Mesothelial cell of epicardium (in vitro differentiated cells): ENCODE results near the gene ITGB7. TPM values are rescaled to one million over a fixed set of nuclear protein-coding genes. Genes with fewer than 3 reads are reported as not detected.

Experiments
- DNase-seq, 2 experiments: peaks; one replicate each; pipeline ENCODE4 v3.0.0; 2021; ENCODE audit warnings: low spot score in 2 of 2; ENCODE audit not compliant: unreplicated experiment in 2 of 2
- H3K27ac Mint-ChIP-seq: 2 replicates; pipeline ENCODE4 v1.8.0; 2021; ENCODE audit warnings: mixed read lengths
- H3K27me3 Mint-ChIP-seq: 2 replicates; pipeline ENCODE4 v1.8.0; 2021; ENCODE audit warnings: low read depth, mixed read lengths
- H3K36me3 Mint-ChIP-seq: 2 replicates; pipeline ENCODE4 v1.8.0; 2021; ENCODE audit warnings: mixed read lengths
- H3K4me1 Mint-ChIP-seq: 2 replicates; pipeline ENCODE4 v1.8.0; 2021; ENCODE audit warnings: mixed read lengths
- H3K4me3 Mint-ChIP-seq: 2 replicates; pipeline ENCODE4 v1.8.0; 2021; ENCODE audit warnings: mild to moderate bottlenecking, moderate library complexity, mixed read lengths
- H3K9me3 Mint-ChIP-seq: 2 replicates; pipeline ENCODE4 v1.8.0; 2021; ENCODE audit warnings: mixed read lengths
- CTCF ChIP-seq: fragments of 200-600 bp; sonication (generic); IDR thresholded peaks from one replicate; pipeline ENCODE4 v1.5.0; 2021; ENCODE audit warnings: antibody characterized with exemption; ENCODE audit not compliant: unreplicated experiment
- total RNA-seq: library from RNA; stranded (reverse); gene quantifications from 3 replicates; pipeline ENCODE4 v1.2.1, GENCODE V29; 2021

ITGB7 gene
- total RNA-seq, 1 donor from 2014 or later: 4.9 TPM

DNA sequence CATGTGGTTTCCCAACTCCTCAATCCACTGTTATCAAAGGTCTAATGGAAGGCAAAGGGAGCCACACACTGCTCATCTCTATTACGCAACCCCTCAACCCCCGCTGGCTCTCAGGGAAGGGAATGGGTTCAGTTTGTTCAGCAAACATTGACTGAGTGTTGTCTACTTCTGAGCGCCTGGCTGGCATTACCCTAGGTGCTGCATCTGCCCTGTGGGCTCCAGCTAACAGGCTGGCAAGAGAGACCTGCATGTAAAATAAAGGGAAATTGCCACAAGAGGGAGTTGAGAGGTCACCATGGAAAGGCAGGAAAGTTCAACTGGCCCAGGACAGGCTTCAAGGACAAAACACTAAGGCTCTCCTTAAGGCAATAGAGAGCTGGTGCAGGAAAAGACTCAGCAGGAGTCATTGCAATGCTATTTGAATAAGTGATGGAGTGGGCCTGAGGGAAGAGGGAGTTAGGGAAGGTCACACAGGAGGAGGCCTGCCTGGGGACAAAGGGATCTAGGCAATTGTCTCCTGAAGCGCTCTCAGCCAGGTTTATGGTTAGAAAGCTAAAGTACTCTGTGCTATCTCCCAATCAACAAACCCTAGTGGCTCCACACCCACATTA, 32.1 kb downstream of the ITGB7 start:
- no peaks in the 10 kb centered on the region for H3K9me3 Mint-ChIP-seq
- H3K4me1 Mint-ChIP-seq: peaks cover 57% of the 10 kb centered on the region
- no peak for TF ChIP-seq CTCF
- H3K36me3 Mint-ChIP-seq: peaks cover 3% of the 10 kb centered on the region
- no peak overlapping the region for H3K4me3 Mint-ChIP-seq
- peak overlapping the region; percentile 74 for H3K27ac Mint-ChIP-seq
- no peak for DNase-seq
- no peaks in the 10 kb centered on the region for H3K27me3 Mint-ChIP-seq

DNA sequence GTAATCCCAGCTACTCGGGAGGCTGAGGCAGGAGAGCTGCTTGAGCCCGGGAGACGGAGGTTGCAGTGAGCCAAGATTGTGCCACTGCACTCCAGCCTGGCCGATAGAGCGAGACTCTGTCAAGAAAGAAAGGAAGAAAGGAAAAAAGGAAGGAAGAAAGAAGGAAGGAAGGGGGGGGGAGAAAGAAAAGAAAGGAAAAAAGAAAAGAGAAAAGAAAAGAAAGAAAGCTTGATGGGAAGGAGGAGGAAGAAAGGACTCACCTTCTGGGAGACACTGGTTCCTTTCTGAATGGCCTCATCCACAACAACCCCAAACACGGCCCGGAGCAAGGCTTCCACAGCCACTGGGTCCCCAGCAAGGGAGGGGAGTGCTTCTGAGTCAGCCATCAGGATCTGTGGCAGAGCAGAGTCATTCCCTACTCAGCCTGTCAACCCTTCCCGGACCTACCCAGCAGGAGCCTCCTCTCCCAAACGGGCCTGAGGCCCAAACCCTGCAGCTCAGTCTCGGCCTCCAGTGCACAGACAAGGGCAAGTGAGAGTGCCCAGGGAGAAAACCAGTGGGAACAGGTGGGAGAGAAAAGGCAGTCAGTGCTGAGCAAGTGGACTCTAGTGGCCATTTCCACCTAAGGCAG, 33.9 kb downstream of the ITGB7 start:
- Mint-ChIP-seq H3K36me3 (peaks cover 8% of the 10 kb centered on the region), H3K27me3 (no peaks in the 10 kb centered on the region), H3K9me3 (no peaks in the 10 kb centered on the region), H3K4me1 (peaks cover 46% of the 10 kb centered on the region), H3K27ac (peak overlapping the region; percentile 95), H3K4me3 (no peak overlapping the region)
- DNase-seq: no peak
- TF ChIP-seq CTCF: no peak

- Mint-ChIP-seq H3K36me3 (peaks cover 16% of the 10 kb centered on the region), H3K4me1 (peaks cover 45% of the 10 kb centered on the region), H3K4me3 (no peak overlapping the region), H3K27ac (peak overlapping the region; percentile 95), H3K9me3 (no peaks in the 10 kb centered on the region), H3K27me3 (no peaks in the 10 kb centered on the region)
- DNase-seq: no peak
- no peak for TF ChIP-seq CTCF
These were observed 34.7 kb downstream of the ITGB7 start for GRCh38 chr12:53172352-53172751.

DNA sequence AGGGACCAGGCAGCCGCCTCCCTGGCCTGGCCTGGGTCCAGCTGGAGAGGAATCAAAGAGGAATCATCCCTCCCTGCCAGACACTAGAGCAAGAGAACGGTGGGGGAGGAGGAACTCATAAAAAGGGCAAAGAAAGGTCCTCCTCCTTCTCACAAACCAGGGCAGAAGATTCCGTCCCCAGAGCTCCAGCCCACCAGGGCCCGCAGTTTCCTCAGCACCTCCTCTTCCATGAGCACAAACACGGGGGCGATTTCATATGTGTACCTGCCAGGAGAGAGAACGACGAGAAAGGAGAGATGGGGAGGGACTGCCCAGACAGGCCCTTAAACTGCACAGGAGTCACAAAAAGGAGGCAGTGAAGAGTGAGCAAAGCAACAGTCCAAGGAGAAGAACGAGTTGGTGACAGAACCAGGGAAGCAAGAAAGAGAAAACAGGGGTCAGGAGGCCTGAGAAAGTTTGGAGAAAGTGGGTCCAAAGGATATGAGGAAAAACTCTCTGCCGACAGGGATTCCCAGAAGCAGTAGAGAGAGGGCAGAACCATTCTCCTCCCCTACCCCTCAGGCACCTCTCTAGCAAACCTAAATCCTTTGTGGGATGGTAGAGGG, 35.2 kb downstream of the ITGB7 start:
- peak overlapping the region; percentile 45 for H3K4me3 Mint-ChIP-seq
- DNase-seq: peak in 1 of 2 experiments; percentile 67
- no peaks in the 10 kb centered on the region for H3K27me3 Mint-ChIP-seq
- peak overlapping the region; percentile 95 for H3K27ac Mint-ChIP-seq
- peaks cover 20% of the 10 kb centered on the region for H3K36me3 Mint-ChIP-seq
- TF ChIP-seq CTCF: no peak
- H3K9me3 Mint-ChIP-seq: no peaks in the 10 kb centered on the region
- peaks cover 41% of the 10 kb centered on the region for H3K4me1 Mint-ChIP-seq

GRCh38 chr12:53170876-53171724, 36.0 kb downstream of the ITGB7 start:
- peak overlapping the region; percentile 95 for H3K27ac Mint-ChIP-seq

More at GRCh38 chr12:53170876-53171724, 36.0 kb downstream of the ITGB7 start:
- DNase-seq: peak in 1 of 2 experiments; percentile 37
- Mint-ChIP-seq H3K4me3 (peak overlapping the region; percentile 45), H3K36me3 (peaks cover 25% of the 10 kb centered on the region), H3K27me3 (no peaks in the 10 kb centered on the region), H3K9me3 (no peaks in the 10 kb centered on the region), H3K4me1 (peaks cover 41% of the 10 kb centered on the region)
- no peak for TF ChIP-seq CTCF
